GM20000 (cell line): ENCODE data around the gene PGBD2.
A peak's percentile ranks its signal among the peaks of the same experiment; 100 is the strongest.
"Not testable (repeated sequence)": the region's sequence is repeated elsewhere in the genome, so short reads cannot be mapped to it uniquely, and the experiment has no call there.

Source experiments
- DNase-seq: peaks from one replicate; pipeline ENCODE4 v3.0.0; 2012; ENCODE audit warnings: low spot score
- TF ChIP-seq, protein P1 (sequence below): IDR thresholded peaks from 2 replicates; pipeline ENCODE4 v1.5.1; 2012; ENCODE audit warnings: mild to moderate bottlenecking, control low read depth; ENCODE audit errors: extremely low read depth, missing control alignments

The PGBD2 gene

DNA sequence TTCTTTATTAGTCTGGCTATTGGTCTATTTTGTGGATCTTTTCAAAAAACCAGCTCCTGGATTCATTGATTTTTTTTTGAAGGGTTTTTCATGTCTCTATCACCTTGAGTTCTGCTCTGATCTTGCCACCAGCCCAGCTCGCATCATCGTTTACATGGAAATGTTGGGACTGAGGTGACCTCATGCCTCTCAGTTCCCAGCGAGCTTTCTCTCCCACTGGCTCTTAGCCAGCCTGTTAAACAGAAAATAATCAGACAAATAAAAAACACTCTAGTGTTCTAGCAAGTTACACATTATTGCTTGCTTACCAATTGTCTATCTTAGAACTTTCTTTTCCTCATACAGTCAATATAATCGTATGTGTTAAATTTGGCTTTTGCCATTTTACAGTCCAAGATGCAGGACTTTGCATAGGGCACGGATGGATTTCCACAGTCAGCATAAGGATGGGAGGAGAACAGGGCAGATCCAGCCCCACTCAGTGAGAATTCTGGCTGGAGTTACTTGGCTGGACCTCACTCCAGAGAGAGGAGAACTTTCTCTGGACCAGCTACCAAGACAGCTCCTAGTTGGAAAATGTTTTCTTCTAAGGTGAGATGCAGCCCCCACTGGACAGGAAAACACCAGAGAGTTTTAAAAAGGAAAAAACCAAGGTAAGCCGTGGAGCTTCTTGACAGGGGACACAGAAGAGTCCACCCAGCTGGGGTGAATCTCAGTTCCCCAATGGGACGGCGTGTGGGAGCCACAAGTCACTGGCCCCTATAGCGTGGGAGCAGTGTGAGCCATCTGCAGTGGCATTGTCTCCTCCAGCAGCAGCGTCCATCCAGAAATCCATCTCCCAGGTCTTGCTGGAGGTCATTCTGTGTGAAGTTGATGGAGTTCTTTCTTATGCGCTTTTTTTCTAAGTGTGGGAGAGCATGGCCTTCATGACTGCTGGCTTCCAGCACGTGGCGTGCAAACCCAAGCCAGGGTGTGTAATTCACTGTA is 17.6 kb downstream of the PGBD2 start:
- TF ChIP-seq, protein P1, sequence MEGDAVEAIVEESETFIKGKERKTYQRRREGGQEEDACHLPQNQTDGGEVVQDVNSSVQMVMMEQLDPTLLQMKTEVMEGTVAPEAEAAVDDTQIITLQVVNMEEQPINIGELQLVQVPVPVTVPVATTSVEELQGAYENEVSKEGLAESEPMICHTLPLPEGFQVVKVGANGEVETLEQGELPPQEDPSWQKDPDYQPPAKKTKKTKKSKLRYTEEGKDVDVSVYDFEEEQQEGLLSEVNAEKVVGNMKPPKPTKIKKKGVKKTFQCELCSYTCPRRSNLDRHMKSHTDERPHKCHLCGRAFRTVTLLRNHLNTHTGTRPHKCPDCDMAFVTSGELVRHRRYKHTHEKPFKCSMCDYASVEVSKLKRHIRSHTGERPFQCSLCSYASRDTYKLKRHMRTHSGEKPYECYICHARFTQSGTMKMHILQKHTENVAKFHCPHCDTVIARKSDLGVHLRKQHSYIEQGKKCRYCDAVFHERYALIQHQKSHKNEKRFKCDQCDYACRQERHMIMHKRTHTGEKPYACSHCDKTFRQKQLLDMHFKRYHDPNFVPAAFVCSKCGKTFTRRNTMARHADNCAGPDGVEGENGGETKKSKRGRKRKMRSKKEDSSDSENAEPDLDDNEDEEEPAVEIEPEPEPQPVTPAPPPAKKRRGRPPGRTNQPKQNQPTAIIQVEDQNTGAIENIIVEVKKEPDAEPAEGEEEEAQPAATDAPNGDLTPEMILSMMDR = no peak
- DNase-seq = peak; percentile 7

DNA sequence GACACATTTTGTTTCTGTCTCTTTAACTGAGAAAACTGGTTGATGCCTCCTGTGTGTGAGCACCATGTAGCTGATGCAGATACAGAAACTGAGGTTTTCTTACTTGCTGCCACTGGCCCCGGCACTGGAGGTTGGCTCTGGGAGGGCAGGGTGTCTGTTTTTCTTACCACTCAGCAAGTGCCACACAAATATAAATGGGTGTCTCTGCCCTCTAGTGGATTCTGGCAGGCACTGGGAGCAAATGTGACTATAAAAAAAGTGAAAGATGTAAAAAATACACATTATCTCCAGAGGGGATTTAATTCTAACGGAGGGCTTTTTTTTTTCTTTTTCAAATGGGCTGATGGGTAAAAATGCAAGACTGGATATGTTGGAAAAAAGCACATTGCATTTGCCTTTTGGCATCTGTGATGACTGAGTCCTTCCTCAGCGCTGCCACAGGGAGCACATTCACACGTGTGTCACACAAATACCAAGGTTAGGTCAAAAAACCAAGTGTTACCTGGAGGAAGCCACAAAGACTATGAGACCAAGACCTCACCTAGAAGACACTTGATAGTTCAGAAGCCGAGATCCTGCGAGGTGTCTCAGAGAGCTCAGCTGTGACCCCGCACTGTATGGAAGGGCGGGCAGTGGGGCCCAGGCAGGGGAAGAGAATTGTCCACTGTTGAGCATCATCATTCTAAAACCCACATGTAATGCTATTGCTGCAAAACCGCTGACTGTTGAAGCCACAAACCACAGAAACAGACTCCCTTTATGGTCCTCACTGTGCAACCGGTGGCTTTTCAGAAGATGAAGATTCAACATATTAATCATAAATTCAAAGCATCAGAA is 18.9 kb downstream of the PGBD2 start:
- TF ChIP-seq, protein P1 = peak; percentile 34
- peak; percentile 54 for DNase-seq

DNA sequence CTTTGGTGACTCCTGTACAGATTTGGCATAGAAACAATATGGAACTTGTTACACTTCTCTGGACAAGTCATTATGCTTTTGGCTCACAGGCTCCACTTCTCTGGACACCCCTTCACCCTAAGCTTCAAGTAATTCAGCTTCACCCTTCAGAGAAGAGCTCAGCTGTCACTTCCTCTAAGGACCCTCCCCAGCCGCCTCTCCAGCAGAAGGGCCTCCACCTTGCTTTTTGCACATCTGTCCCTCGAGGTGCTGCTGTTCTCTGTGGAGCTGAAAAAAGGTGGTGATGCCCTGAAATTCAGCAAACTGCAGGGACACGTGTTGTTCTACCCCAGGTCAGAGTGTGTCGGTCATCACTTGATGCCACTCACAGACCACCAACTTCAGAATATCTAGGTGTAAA is 19.8 kb downstream of the PGBD2 start:
- peak; percentile 0 for DNase-seq

DNA sequence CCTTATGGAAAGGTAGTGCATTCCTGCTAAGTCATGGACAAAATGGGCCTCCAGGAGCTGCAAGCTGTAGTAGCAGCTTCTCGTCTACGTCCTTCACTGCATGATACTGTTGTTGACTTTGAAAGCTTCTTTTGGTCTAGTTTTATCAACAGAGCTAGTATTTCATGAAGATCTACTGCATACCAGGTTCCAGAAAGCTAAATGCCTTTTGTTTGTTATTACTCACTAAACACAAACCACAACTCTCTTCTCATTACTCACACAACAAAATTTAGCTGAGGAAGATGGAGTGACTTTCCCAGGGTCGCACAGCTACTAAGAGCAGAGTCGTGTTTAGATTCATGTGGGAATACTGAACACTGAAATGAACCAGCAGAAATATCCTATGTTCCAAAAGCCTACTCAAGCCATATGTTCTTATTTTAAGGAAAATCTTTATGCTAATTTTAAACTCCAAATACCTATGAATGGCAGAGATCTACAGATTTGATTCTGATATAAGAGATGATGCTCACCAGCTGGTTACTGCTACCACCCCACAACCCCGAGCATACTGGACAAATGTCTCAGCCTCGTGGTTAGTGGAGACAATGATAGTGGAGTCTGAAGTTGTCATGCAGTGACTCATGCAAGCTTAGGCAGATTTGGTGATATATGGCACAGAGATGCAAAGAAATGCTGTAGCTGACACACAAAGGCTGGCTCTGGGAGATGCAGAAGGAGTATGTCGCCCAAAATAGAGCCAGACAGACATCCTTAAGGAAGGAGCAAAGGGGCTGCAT is 20.6 kb downstream of the PGBD2 start:
- TF ChIP-seq, protein P1 = no peak
- peak; percentile 2 for DNase-seq

DNA sequence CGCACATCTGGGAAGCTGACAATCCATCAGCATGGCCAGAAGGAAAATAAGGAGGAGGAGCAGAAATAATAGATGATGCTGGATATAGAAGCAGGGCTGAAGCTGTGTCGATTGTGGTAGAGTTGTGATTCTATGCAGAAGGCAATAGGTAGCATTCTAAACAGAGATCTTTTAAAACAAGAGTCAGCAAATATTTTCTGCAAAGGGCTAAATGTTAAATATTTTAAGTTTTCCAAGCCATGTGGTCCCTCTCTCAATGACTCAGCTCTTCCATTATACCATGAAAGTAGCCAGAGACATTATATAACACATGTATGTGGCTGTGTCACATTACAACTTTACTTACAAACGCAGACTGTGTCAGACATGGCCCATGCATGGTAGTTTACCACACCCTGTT is 21.2 kb downstream of the PGBD2 start:
- DNase-seq = not testable (repeated sequence)

DNA sequence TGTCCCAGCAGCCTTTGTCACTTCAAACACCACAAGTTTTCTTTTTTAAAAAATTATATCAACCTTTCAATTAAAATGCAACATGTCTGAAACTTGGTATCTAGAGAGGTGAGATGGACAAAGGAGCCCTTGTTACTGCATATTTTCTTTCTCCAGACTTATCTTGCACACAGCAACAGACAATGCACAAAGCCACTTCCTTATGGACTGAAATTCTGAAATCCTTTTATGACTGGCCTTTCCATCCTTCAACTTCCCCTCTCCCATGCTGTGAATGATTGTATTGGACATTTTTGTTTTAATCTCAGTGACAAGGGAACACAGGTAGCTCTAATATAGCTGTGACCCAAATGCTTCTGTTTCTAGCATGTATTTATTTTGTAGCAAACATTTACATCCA is 22.1 kb downstream of the PGBD2 start:
- DNase-seq = not testable (repeated sequence)

DNA sequence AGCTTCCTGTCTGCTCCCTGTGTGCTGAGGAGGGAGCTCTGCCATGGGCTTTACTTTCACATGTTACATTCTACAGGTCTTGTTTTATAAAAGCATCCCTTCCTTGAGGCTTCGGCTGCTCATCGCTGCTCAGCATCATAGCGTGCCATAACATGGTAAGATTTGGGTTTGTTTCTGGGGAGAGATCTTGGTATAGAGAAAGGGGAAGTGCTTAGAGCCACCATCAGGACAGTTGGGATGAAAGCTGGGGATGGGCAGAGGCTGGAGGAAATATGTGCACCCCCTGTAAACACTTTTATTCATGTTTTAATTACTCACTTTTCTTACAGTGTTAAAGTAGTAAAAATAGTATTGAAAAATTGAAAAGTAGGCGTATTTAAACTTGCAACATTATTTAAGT is 24.0 kb downstream of the PGBD2 start:
- DNase-seq = not testable (repeated sequence)

DNA sequence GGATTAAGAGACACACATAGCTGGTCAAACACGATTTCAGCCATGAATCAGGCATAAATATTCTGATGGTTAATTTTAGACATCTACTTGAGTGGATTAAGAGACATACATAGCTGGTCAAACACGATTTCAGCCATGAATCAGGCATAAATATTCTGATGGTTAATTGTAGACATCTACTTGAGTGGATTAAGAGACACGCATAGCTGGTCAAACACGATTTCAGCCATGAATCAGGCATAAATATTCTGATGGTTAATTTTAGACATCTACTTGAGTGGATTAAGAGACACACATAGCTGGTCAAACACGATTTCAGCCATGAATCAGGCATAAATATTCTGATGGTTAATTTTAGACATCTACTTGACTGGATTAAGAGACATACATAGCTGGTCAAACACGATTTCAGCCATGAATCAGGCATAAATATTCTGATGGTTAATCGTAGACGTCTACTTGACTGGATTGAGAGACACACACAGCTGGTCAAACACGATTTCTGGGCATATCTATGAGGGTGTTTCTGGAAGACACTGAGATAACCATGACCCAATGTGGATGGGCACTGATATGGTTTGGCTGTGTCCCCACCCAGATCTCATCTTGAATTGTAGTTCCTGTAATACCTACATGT is 32.3 kb downstream of the PGBD2 start:
- DNase-seq = not testable (repeated sequence)

DNA sequence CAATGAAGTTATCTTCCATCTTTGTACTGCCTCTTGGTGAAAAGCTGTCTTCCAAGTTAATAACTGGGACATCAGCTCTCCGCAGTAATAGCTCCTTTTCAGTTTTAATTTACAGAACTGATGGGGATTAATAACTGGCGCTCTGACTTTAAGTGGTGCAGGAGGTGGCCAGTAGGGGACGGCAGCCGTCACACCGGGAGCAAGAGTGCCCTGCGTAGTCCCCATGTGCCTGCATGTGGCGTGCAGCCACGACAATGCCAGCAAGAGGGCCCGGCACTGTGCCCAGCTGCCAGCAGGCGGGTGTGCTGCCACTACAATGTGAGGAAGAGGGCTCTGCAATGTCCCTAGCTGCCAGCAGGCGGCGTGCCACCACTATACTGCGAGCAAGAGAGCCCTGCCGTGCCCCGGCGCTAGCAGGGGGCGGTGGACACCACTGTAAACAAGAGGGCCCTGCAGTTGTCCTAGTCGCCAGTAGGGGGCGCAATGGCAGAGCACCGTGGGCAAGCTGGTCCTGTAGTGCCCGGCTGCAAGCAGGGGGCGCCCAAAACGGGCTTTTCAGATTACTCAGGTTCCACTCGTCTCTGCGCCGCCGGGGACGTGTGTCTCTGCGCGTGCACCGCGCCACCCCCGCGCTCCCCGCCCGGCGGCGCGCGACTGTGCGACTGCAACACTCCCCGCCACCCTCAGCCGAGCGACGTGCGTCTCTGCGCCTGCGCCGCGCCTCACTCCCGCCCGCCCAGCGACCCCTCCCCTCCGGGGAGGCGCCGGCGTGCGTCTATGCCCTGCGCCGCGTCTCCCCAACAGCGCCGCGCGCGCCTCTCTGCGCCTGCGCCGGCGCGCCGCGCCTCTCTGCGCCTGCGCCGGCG is 38.3 kb downstream of the PGBD2 start:
- not testable (repeated sequence) for DNase-seq

DNA sequence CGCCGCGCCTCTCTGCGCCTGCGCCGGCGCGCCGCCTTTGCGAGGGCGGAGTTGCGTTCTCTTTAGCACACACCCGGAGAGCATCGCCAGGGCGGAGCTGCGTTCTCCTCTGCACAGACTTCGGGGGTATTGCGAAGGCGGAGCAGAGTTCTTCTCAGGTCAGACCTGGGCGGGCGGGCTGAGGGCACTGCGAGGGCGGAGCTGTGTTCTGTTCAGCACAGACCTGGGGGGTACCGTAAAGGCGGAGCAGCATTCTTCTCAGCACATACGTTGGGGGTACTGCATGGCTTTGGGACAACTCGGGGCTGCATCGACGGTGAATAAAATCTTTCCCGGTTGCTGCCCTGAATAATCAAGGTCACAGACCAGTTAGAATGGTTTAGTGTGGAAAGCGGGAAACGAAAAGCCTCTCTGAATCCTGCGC is 39.0 kb downstream of the PGBD2 start:
- DNase-seq = not testable (repeated sequence)

DNA sequence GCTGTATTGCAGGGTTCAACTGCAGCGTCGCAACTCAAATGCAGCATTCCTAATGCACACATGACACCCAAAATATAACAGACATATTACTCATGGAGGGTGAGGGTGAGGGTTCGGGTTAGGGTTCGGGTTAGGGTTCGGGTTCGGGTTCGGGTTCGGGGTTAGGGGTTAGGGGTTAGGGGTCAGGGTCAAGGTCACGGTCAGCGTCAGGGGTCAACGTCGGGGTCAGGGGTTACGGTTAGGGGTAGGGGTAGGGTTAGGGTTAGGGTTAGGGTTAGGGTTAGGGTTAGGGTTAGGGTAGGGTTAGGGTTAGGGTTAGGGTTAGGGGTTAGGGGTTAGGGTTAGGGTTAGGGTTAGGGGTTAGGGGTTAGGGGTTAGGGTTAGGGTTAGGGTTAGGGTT is 39.4 kb downstream of the PGBD2 start:
- DNase-seq = not testable (repeated sequence)

DNA sequence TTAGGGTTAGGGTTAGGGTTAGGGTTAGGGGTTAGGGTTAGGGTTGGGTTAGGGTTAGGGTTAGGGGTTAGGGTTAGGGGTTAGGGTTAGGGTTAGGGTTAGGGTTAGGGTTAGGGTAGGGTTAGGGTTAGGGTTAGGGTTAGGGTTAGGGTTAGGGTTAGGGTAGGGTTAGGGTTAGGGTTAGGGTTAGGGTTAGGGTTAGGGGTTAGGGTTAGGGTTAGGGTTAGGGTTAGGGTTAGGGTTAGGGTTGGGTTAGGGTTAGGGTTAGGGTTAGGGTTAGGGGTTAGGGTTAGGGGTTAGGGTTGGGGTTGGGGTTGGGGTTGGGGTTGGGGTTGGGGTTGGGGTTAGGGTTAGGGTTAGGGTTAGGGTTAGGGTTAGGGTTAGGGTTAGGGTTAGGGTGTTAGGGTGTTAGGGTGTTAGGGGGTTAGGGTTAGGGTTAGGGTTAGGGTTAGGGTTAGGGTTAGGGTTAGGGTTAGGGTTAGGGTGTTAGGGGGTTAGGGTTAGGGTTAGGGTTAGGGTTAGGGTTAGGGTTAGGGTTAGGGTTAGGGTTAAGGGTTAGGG is 39.9 kb downstream of the PGBD2 start:
- DNase-seq = not testable (repeated sequence)
